Activated naive CD4-positive, alpha-beta T cell treated with anti-CD3 and anti-CD28 coated beads for 36 hours (primary cell): ENCODE data around the gene CENPF. TPM values are rescaled to one million over a fixed set of nuclear protein-coding genes. Genes with fewer than 3 reads are reported as not detected.
"Not testable (repeated sequence)": the region's sequence is repeated elsewhere in the genome, so short reads cannot be mapped to it uniquely, and the experiment has no call there.

Experiments used
- CTCF ChIA-PET: fragments of 350-600 bp; sonication (Branson Sonifier 250); formaldehyde crosslinking; loops from one replicate; lab custom pipeline; 2021; ENCODE audit warnings: antibody characterized with exemption; lab: Charles Lee
- DNase-seq: peaks from one replicate; pipeline ENCODE4 v3.0.0-alpha.2; 2020
- H3K27ac Mint-ChIP-seq: one replicate; pipeline ENCODE4 v1.8.0; 2021; ENCODE audit warnings: mild to moderate bottlenecking, mixed read lengths
- H3K27me3 Mint-ChIP-seq: one replicate; pipeline ENCODE4 v1.8.0; 2021; ENCODE audit warnings: low read depth, mixed read lengths
- H3K36me3 Mint-ChIP-seq: one replicate; pipeline ENCODE4 v1.8.0; 2021; ENCODE audit warnings: low read depth, mixed read lengths
- H3K4me1 Mint-ChIP-seq: one replicate; pipeline ENCODE4 v1.8.0; 2021; ENCODE audit warnings: low read depth, mixed read lengths
- H3K4me3 Mint-ChIP-seq: one replicate; pipeline ENCODE4 v1.8.0; 2021; ENCODE audit warnings: mild to moderate bottlenecking, moderate library complexity, mixed read lengths
- H3K9me3 Mint-ChIP-seq: one replicate; pipeline ENCODE4 v1.8.0; 2021; ENCODE audit warnings: mixed read lengths
- intact Hi-C: fragments of 100-400 bp; cut with micrococcal nuclease; formaldehyde crosslinking; loops from one replicate; pipeline ENCODE4 v1.15.1; 2023
- total RNA-seq, 2 experiments: library from RNA; stranded (reverse); gene quantifications; one replicate each; pipeline ENCODE4 v1.2.3, GENCODE V29; 2021

CENPF gene
- total RNA-seq, 2 experiments from 2014 or later = 116 to 128 TPM

- Mint-ChIP-seq H3K27ac (no peak overlapping the region), H3K9me3 (no peaks in the 10 kb centered on the region), H3K4me1 (no peaks in the 10 kb centered on the region), H3K27me3 (no peaks in the 10 kb centered on the region), H3K4me3 (no peak overlapping the region), H3K36me3 (peaks cover 47% of the 10 kb centered on the region)
- intact Hi-C loops = no loop called here
- DNase-seq = no peak
- CTCF ChIA-PET = interaction anchor here (1.0 kb wide), 1 partner anchor 10 kb away, joined by 4 read pairs; no protein-coding TSS in a partner anchor
These were observed 63.7 kb downstream of the CENPF start for GRCh38 chr1:214666674-214667073.

GRCh38 chr1:214670098-214670497, 67.1 kb downstream of the CENPF start:
- no peak for DNase-seq
- H3K4me3 Mint-ChIP-seq = no peak overlapping the region
- no peaks in the 10 kb centered on the region for H3K27me3 Mint-ChIP-seq
- H3K36me3 Mint-ChIP-seq = peaks cover 42% of the 10 kb centered on the region
- H3K27ac Mint-ChIP-seq = no peak overlapping the region
- no peaks in the 10 kb centered on the region for H3K4me1 Mint-ChIP-seq
- CTCF ChIA-PET = no interaction called here
- H3K9me3 Mint-ChIP-seq = peaks cover under 1% of the 10 kb centered on the region
- intact Hi-C loops = no loop called here

DNA sequence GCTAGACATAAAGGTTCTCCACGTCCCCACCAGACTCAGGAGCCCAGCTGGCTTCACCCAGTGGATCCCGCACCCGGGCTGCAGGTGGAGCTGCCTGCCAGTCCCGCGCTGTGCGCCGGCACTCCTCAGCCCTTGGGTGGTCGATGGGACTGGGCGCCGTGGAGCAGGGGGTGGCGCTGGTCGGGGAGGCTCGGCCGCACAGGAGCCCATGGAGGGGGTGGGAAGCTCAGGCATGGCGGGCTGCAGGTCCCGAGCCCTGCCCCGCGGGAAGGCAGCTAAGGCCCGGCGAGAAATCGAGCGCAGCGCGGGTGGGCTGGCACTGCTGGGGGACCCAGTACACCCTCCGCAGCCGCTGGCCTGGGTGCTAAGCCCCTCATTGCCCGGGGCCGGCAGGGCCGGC, 70.0 kb downstream of the CENPF start:
- H3K4me3 Mint-ChIP-seq, CTCF ChIA-PET, DNase-seq, intact Hi-C loops, H3K27ac Mint-ChIP-seq, H3K27me3 Mint-ChIP-seq, H3K4me1 Mint-ChIP-seq, H3K9me3 Mint-ChIP-seq: not testable (repeated sequence)
- peaks cover 20% of the 10 kb centered on the region for H3K36me3 Mint-ChIP-seq

- CTCF ChIA-PET = no interaction called here
These were observed 70.6 kb downstream of the CENPF start for GRCh38 chr1:214673576-214673975.

DNA sequence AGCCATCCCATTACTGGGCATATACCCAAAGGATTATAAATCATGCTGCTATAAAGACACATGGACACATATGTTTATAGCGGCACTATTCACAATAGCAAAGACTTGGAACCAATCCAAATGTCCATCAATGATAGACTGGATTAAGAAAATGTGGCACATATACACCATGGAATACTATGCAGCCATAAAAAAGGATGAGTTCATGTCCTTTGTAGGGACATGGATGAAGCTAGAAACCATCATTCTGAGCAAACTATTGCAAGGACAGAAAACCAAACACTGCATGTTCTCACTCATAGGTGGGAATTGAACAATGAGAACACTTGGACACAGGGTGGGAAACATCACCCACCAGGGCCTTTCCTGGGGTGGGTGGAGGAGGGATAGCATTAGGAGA, 72.5 kb downstream of the CENPF start:
- DNase-seq, H3K4me1 Mint-ChIP-seq, intact Hi-C loops, H3K27ac Mint-ChIP-seq, H3K4me3 Mint-ChIP-seq, H3K27me3 Mint-ChIP-seq, H3K9me3 Mint-ChIP-seq, CTCF ChIA-PET: not testable (repeated sequence)
- peaks cover 18% of the 10 kb centered on the region for H3K36me3 Mint-ChIP-seq

More at GRCh38 chr1:214673576-214673975, 70.6 kb downstream of the CENPF start:
- intact Hi-C loops = no loop called here
- Mint-ChIP-seq H3K4me3 (no peak overlapping the region), H3K9me3 (peaks cover 2% of the 10 kb centered on the region), H3K36me3 (peaks cover 20% of the 10 kb centered on the region), H3K4me1 (no peaks in the 10 kb centered on the region), H3K27me3 (no peaks in the 10 kb centered on the region), H3K27ac (no peak overlapping the region)
- DNase-seq = no peak

- Mint-ChIP-seq H3K9me3 (peaks cover 2% of the 10 kb centered on the region), H3K36me3 (peaks cover 18% of the 10 kb centered on the region), H3K27me3 (no peaks in the 10 kb centered on the region), H3K27ac (no peak overlapping the region), H3K4me1 (no peaks in the 10 kb centered on the region), H3K4me3 (no peak overlapping the region)
- no peak for DNase-seq
- CTCF ChIA-PET = interaction anchor here (1.2 kb wide), 1 partner anchor 22 kb away, joined by 7 read pairs; no protein-coding TSS in a partner anchor
- intact Hi-C loops = no loop called here
These were observed 73.8 kb downstream of the CENPF start for GRCh38 chr1:214676747-214677146.

DNA sequence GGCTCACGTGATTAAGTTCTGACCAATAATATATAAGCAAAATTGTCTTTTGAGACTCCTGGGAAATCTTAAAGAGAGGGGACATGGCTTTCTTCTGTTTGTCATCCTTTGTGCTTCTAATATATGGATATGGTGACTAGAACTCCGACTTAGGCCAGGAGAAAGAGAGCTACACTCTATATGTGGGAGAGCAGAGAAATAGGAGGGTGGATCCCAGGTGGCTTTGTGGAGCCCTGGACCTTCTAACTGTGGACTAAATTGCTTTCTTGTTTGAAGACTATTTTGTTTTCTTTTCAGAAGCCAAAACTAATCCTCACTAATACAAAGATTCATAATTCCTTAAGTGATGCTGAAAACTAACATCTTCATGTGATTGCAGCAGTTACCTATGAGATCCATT, 75.0 kb downstream of the CENPF start:
- Mint-ChIP-seq H3K4me3 (no peak overlapping the region), H3K4me1 (no peaks in the 10 kb centered on the region), H3K27me3 (no peaks in the 10 kb centered on the region), H3K36me3 (peaks cover 8% of the 10 kb centered on the region), H3K9me3 (peaks cover 2% of the 10 kb centered on the region), H3K27ac (no peak overlapping the region)
- intact Hi-C loops = no loop called here
- CTCF ChIA-PET = no interaction called here
- no peak for DNase-seq

GRCh38 chr1:214678386-214678785, 75.4 kb downstream of the CENPF start:
- H3K27ac Mint-ChIP-seq = no peak overlapping the region
- peaks cover 2% of the 10 kb centered on the region for H3K9me3 Mint-ChIP-seq
- intact Hi-C loops = no loop called here
- CTCF ChIA-PET = no interaction called here
- H3K4me3 Mint-ChIP-seq = no peak overlapping the region
- H3K4me1 Mint-ChIP-seq = no peaks in the 10 kb centered on the region
- H3K36me3 Mint-ChIP-seq = peaks cover 8% of the 10 kb centered on the region
- no peak for DNase-seq
- no peaks in the 10 kb centered on the region for H3K27me3 Mint-ChIP-seq

DNA sequence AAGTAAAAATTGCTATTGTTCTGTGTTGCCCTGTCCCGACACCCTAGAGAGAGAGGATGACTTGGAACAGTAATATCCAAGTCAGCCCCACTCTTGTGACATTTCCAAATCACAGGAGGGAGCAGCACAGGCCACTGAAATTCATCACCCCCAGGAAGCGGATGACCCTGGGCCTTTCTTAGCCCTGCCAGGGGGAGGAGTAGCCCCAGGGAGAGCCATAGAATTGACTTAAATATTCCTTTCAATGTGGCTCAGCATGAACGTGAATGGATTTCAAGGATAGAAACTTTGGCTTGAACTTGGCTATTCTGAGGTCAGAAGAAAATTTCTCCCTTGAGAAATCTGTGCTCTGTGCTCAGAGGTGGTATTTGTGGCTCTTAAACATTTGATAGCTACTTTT, 80.6 kb downstream of the CENPF start:
- Mint-ChIP-seq H3K36me3 (no peaks in the 10 kb centered on the region), H3K4me1 (no peaks in the 10 kb centered on the region), H3K9me3 (no peaks in the 10 kb centered on the region), H3K27me3 (no peaks in the 10 kb centered on the region), H3K27ac (no peak overlapping the region), H3K4me3 (no peak overlapping the region)
- DNase-seq = no peak
- CTCF ChIA-PET = no interaction called here
- intact Hi-C loops = no loop called here

- no peaks in the 10 kb centered on the region for H3K27me3 Mint-ChIP-seq
- H3K36me3 Mint-ChIP-seq = no peaks in the 10 kb centered on the region
- H3K27ac Mint-ChIP-seq = no peak overlapping the region
- CTCF ChIA-PET = no interaction called here
- intact Hi-C loops = no loop called here
- H3K4me1 Mint-ChIP-seq = no peaks in the 10 kb centered on the region
- H3K4me3 Mint-ChIP-seq = no peak overlapping the region
- DNase-seq = no peak
- H3K9me3 Mint-ChIP-seq = no peaks in the 10 kb centered on the region
These were observed 82.9 kb downstream of the CENPF start for GRCh38 chr1:214685906-214686305.

GRCh38 chr1:214686497-214686896, 83.5 kb downstream of the CENPF start:
- CTCF ChIA-PET = no interaction called here
- intact Hi-C loops = no loop called here

DNA sequence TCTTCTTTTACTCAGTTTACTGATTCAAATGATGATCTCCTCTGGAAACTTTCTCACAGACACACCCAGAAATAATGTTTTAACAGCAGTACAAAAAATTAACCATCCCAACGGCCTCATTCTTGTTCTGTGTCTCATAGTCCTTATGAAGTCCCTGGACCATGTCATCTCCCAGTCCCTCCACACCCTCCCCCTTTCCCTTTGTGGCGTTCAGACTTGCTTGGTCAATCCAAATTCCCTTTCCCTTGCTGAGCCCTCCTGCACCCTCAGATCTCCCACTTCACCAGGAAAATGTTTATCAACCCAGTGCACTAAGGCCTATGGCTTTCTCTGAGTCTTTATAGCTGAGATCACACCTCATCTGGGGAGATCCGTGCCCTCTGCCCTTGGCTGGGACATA, 85.9 kb downstream of the CENPF start:
- no peaks in the 10 kb centered on the region for H3K9me3 Mint-ChIP-seq
- H3K4me1 Mint-ChIP-seq = no peaks in the 10 kb centered on the region
- no peaks in the 10 kb centered on the region for H3K27me3 Mint-ChIP-seq
- intact Hi-C loops = no loop called here
- H3K36me3 Mint-ChIP-seq = no peaks in the 10 kb centered on the region
- H3K4me3 Mint-ChIP-seq = no peak overlapping the region
- no peak for DNase-seq
- CTCF ChIA-PET = no interaction called here
- no peak overlapping the region for H3K27ac Mint-ChIP-seq

More at GRCh38 chr1:214686497-214686896, 83.5 kb downstream of the CENPF start:
- Mint-ChIP-seq H3K36me3 (no peaks in the 10 kb centered on the region), H3K4me1 (no peaks in the 10 kb centered on the region), H3K9me3 (no peaks in the 10 kb centered on the region), H3K27me3 (no peaks in the 10 kb centered on the region), H3K27ac (no peak overlapping the region), H3K4me3 (no peak overlapping the region)
- DNase-seq = no peak

DNA sequence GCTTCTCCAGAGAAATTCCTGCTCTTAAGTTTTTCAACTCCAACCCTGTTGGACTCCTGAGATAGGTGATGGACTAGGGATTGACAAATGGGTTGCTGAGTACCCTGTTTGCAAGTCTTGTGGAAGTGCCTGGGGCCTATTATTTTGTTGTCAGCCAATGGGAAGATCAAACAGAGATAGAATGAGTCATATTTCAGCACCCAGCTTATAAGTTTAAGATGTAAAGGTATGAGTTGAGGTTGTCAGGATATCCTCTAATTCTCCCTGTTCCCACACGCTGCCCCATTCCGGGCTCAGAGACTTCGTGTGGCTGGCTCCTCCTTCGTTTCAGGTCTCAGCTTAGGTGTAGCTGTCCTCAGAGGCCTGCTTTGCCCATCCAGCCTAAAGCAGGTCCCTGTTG, 91.8 kb downstream of the CENPF start:
- DNase-seq = no peak
- intact Hi-C loops = no loop called here
- Mint-ChIP-seq H3K36me3 (no peaks in the 10 kb centered on the region), H3K4me3 (no peak overlapping the region), H3K27me3 (no peaks in the 10 kb centered on the region), H3K4me1 (no peaks in the 10 kb centered on the region), H3K27ac (no peak overlapping the region), H3K9me3 (no peaks in the 10 kb centered on the region)
- CTCF ChIA-PET = interaction anchor here (0.6 to 1.0 kb wide), 2 partner anchors 49 to 358 kb away, joined by 5 to 6 read pairs; no protein-coding TSS in a partner anchor
